Fibroblast of pulmonary artery (primary cell): ENCODE results near the gene CRY1.

ENCODE experiments used
- DNase-seq: peaks from one replicate; pipeline ENCODE4 v3.0.0-alpha.2; 2010; ENCODE audit warnings: low read depth
- H3K4me3 ChIP-seq: replicated peaks from 2 replicates; pipeline ENCODE4 v1.5.1; 2011; ENCODE audit warnings: low read depth, mild to moderate bottlenecking, control low read depth, low read length, moderate library complexity
- CTCF ChIP-seq: IDR thresholded peaks from 2 replicates; pipeline ENCODE4 v1.5.1; 2011; ENCODE audit warnings: mild to moderate bottlenecking, control low read depth, low read length, inconsistent platforms; ENCODE audit errors: missing control alignments

The CRY1 gene

GRCh38 chr12:106954462-106955376 lies 138.6 kb downstream of the CRY1 start:
- peak overlapping the region; percentile 61 for H3K4me3 ChIP-seq
- TF ChIP-seq CTCF: no peak
- DNase-seq: peak; percentile 24

DNA sequence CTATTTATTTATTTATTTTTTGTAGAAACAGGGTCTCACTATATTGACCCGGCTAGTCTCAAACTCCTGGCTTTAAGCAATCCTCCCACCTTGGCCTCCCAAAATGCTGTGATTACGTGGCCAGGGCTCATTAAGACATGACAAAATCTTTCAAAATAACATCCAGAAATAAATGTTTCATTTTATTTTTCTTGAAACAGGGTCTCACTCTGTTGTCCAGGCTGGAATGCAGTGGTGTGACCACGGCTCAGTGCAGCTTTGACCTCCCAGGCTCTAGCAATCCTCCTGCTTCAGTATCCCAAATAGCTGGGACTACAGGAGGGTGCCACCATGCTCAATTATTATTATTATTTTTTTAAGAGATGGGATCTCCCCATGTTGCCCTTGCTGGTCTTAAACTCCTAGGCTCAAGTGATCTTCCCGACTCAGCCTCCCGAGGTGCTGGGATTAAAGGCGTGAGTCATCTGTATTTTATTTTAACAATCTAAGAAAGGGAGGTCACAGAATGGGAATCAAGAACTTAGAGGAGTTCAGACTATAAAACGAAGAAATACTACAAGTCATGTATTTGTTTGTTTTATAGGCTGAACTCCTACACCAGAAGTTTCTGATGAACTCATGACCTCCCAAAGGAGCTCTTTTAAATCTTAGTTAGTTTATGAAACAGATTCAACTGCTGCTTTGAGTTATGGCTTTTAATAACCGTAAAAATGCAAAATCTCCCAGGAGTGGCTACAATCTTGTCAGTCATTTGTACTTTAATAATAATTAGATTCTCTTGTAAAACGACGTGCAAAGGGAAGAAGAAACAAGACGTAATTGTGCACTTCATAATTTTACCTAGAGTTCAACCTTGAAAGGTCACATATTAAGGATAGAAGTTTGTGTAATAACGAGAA lies 139.7 kb downstream of the CRY1 start:
- TF ChIP-seq CTCF: no peak
- no peak overlapping the region for H3K4me3 ChIP-seq
- no peak for DNase-seq

- TF ChIP-seq CTCF: no peak
- DNase-seq: no peak
- H3K4me3 ChIP-seq: no peak overlapping the region
These were observed 142.8 kb downstream of the CRY1 start for GRCh38 chr12:106950591-106950990.

- no peak for TF ChIP-seq CTCF
- no peak for DNase-seq
- H3K4me3 ChIP-seq: no peak overlapping the region
These were observed 145.9 kb downstream of the CRY1 start for GRCh38 chr12:106947461-106947860.

GRCh38 chr12:106945261-106945851 lies 148.0 kb downstream of the CRY1 start:
- no peak overlapping the region for H3K4me3 ChIP-seq
- DNase-seq: no peak
- no peak for TF ChIP-seq CTCF

DNA sequence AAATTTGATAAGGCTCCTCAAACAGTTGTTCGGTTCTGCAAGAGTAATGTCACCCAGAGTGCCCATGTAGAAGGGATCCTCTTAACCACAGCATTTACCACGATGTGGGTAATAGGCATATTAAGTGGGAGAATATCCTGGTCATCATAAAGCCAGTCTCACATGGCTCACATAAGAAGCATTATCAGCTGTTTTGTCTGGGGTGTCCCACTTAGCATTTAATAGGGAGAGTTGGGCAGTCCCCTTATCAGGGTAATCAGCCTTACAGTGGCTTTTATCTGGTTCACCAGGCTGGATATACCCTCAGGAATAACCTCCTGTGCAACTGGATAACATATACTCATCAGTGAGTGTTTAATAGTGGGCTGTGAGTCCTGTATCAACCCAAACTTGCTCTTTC lies 150.6 kb downstream of the CRY1 start:
- H3K4me3 ChIP-seq: no peak overlapping the region
- TF ChIP-seq CTCF: no peak
- DNase-seq: no peak
